K562 (cell line): Measurements from ENCODE around the gene SORBS2.

Source experiments
- CTCF ChIP-seq, 3 experiments: IDR thresholded peaks in 2 of 3; conservative IDR thresholded peaks in 1 of 3; 2 replicates each; pipeline ENCODE4 v1.5.1; 2011 to 2012; ENCODE audit warnings: low read length in 3 of 3, mild to moderate bottlenecking in 3 of 3, control low read depth in 2 of 3, improper control_type of control experiment in 1 of 3, inconsistent platforms in 1 of 3, low read depth in 1 of 3, mixed read lengths in 1 of 3, moderate library complexity in 1 of 3; ENCODE audit not compliant: insufficient read depth in 2 of 3
- MBD1 ChIP-seq: fragments of 250-450 bp; sonication (Bioruptor Pico); IDR thresholded peaks from 2 replicates; pipeline ENCODE4 v1.8.0; 2022; ENCODE audit warnings: inconsistent platforms
- NFYB ChIP-seq: IDR thresholded peaks from 2 replicates; pipeline ENCODE4 v1.6.1; 2011; ENCODE audit warnings: mild to moderate bottlenecking, moderate library complexity; ENCODE audit not compliant: insufficient read length; ENCODE audit errors: extremely low read depth
- PML ChIP-seq: IDR thresholded peaks from 2 replicates; pipeline ENCODE4 v1.6.1; 2012; ENCODE audit warnings: low read length, inconsistent platforms
- RFX7 ChIP-seq: fragments of 250-450 bp; sonication (Bioruptor Pico); IDR thresholded peaks from 2 replicates; pipeline ENCODE4 v1.5.1; 2021; ENCODE audit warnings: mild to moderate bottlenecking
- SMAD2 ChIP-seq: fragments of 150-350 bp; IDR thresholded peaks from 2 replicates; pipeline ENCODE4 v1.6.1; 2014; ENCODE audit warnings: low read depth, mild to moderate bottlenecking, low read length
- SNRNP70 ChIP-seq: fragments of 200-400 bp; formaldehyde crosslinking; optimal IDR thresholded peaks from 2 replicates; pipeline ENCODE3; 2017; ENCODE audit warnings: low read depth, low read length

GRCh38 chr4:185730387-185730786, 81.6 kb downstream of the SORBS2 start:
- no peak for TF ChIP-seq RFX7 (CRISPR knock-in tag)
- no peak for TF ChIP-seq SMAD2
- TF ChIP-seq NFYB = no peak
- no peak for TF ChIP-seq MBD1
- no peak for TF ChIP-seq PML
- TF ChIP-seq SNRNP70 = no peak
- no peak for TF ChIP-seq CTCF (IDR thresholded peaks at IDR 0.05 in 2 of 3, conservative IDR thresholded peaks at IDR 0.05 in 1 of 3; ENCODE audit: insufficient read depth in 2 of 3, low read depth in 1 of 3, low read length in 3 of 3)
